Prostate gland (tissue), 2 donors: Measurements from ENCODE around the gene MORC2. TPM values are rescaled to one million over a fixed set of nuclear protein-coding genes. Genes with fewer than 3 reads are reported as not detected.

Experiments
- DNase-seq: peaks from one replicate; pipeline ENCODE4 v3.0.0-alpha.2; 2019; ENCODE audit warnings: low spot score
- H3K27ac ChIP-seq, 2 donors: fragments of 200-600 bp; sonication (generic); 2 replicates each; pipeline ENCODE4 v1.5.1; 2017 to 2019
- H3K27me3 ChIP-seq: fragments of 200-600 bp; sonication (generic); replicated peaks from 2 replicates; pipeline ENCODE4 v1.5.1; 2019; ENCODE audit not compliant: insufficient read depth
- H3K36me3 ChIP-seq, 2 donors: fragments of 200-600 bp; sonication (generic); 1 replicate in 1 of 2; 2 replicates in 1 of 2; pipeline versions ENCODE4 v1.5.1 to v1.8.1; 2017 to 2019
- H3K4me1 ChIP-seq: fragments of 200-600 bp; sonication (generic); replicated peaks from 2 replicates; pipeline ENCODE4 v1.5.1; 2019
- H3K4me3 ChIP-seq, 2 donors: fragments of 200-600 bp; sonication (generic); 2 replicates each; pipeline ENCODE4 v1.5.1; 2017 to 2019
- H3K9me3 ChIP-seq: fragments of 200-600 bp; sonication (generic); 2 replicates; pipeline ENCODE4 v1.5.1; 2017
- POLR2A ChIP-seq: fragments of 450-650 bp; IDR thresholded peaks from one replicate; pipeline ENCODE4 v1.6.1; 2016; ENCODE audit warnings: antibody characterized with exemption, mild to moderate bottlenecking
- POLR2AphosphoS5 ChIP-seq: sonication (generic); formaldehyde crosslinking; IDR thresholded peaks from one replicate; pipeline ENCODE4 v1.6.1; 2017; ENCODE audit warnings: antibody characterized with exemption
- WGBS: methylation state at CpG from one replicate; pipeline ENCODE4 v1.1.5; 2018; 5-methylcytosine and 5-hydroxymethylcytosine counted together
- intact Hi-C: fragments of 100-400 bp; cut with DNase I; formaldehyde crosslinking; loops from one replicate; pipeline ENCODE4 v1.14.2; 2022
- total RNA-seq, 2 donors: library from RNA; depleted of rRNA; stranded (reverse); fragments of >200 nt; gene quantifications; one replicate each; pipeline ENCODE4 v1.1.0, GENCODE V29; 2016
- TF ChIP-seq, protein P1 (sequence below), 4 experiments: fragments of 200-600 bp in 2 of 4; fragments of 450-650 bp in 2 of 4; sonication (generic) in 2 of 4; IDR thresholded peaks; 1 replicate in 3 of 4; 2 replicates in 1 of 4; pipeline ENCODE4 v1.5.1; 2016 to 2019; ENCODE audit warnings: antibody characterized with exemption in 4 of 4, mild to moderate bottlenecking in 2 of 4, moderate library complexity in 2 of 4

The MORC2 gene
- total RNA-seq, 2 donors from 2014 or later: 19.7 to 74.8 TPM

DNA sequence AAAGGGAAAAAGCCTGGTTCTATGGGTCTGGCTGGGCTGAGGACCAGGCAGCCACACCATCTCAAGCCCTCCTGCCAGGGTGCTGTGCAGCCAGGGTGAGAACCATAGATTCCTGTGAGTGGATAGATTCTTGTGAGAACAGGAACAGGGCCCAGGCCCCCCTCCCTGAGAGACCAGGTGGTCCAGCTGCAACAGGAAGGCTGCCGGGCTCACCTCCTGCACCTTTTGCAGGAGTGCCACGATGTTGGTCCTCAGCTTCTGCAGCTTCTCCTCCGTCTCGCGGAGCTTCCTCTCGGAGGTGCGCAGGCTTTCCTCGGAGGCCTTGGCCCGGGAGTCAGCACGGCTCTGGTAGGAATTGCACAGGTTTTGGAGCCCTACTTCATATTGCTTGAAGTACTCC is 40.8 kb downstream of the MORC2 start:
- intact Hi-C loops: no loop called here
- Histone ChIP-seq H3K27ac (no peak overlapping the region), H3K4me3 (no peak overlapping the region), H3K9me3 (no peaks in the 10 kb centered on the region), H3K4me1 (no peaks in the 10 kb centered on the region), H3K36me3 (peaks cover 18 to 25% of the 10 kb centered on the region in 2 donors), H3K27me3 (no peaks in the 10 kb centered on the region)
- TF ChIP-seq POLR2A (no peak), POLR2AphosphoS5 (no peak)
- TF ChIP-seq, protein P1, sequence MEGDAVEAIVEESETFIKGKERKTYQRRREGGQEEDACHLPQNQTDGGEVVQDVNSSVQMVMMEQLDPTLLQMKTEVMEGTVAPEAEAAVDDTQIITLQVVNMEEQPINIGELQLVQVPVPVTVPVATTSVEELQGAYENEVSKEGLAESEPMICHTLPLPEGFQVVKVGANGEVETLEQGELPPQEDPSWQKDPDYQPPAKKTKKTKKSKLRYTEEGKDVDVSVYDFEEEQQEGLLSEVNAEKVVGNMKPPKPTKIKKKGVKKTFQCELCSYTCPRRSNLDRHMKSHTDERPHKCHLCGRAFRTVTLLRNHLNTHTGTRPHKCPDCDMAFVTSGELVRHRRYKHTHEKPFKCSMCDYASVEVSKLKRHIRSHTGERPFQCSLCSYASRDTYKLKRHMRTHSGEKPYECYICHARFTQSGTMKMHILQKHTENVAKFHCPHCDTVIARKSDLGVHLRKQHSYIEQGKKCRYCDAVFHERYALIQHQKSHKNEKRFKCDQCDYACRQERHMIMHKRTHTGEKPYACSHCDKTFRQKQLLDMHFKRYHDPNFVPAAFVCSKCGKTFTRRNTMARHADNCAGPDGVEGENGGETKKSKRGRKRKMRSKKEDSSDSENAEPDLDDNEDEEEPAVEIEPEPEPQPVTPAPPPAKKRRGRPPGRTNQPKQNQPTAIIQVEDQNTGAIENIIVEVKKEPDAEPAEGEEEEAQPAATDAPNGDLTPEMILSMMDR (IDR thresholded peaks at IDR 0.05): no peak
- DNase-seq: no peak
- 96% methylated on average over 10 of the region's 10 CpGs for WGBS

DNA sequence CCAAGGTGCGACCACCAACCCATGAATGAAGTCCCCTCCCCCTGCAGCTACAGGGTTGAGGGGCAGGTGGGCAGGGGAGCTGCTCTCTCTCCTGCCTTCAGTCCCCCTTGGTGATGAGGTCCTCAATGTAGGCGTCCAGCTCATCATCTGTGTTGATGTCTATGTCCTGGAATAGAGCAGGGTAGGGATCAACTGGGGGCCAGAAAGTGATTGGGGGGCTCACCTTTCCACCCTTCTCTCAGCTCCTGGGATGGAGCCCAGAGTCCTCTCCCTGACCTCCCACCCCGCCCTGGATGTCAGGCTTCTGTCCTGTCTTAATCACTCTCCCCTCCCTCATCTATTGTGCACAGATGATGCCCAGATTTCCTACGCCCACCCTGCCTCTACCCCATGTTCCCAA is 41.9 kb downstream of the MORC2 start:
- peaks cover 12 to 14% of the 10 kb centered on the region in 2 donors for H3K36me3 ChIP-seq
- no peak for DNase-seq
- H3K27me3 ChIP-seq: no peaks in the 10 kb centered on the region
- TF ChIP-seq POLR2AphosphoS5 (no peak), POLR2A (no peak)
- TF ChIP-seq, protein P1 (IDR thresholded peaks at IDR 0.05): no peak
- H3K27ac ChIP-seq: no peak overlapping the region
- H3K4me1 ChIP-seq: no peaks in the 10 kb centered on the region
- H3K4me3 ChIP-seq: no peak overlapping the region
- intact Hi-C loops: no loop called here
- H3K9me3 ChIP-seq: no peaks in the 10 kb centered on the region
- 90% methylated on average over 4 of the region's 4 CpGs for WGBS

DNA sequence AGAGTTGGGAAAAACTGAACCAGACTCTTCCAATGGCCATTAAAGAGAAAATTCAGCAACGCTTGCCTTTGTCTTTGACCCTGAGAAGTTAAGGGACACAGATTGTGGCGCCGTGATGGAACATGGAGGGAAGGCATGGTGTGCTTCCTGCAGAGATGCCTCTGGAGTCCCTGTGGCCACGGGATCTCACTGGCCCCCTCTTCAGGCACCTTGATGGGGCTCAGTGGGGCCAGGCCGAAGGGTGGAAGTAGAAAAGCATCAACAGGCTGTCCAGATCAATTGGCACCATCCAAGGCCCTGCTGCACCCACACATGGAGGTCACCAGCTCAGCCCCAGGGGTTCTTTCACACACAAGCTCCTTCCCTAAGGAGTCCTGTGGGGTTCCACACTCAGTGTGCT is 42.9 kb downstream of the MORC2 start:
- Histone ChIP-seq H3K4me1 (no peaks in the 10 kb centered on the region), H3K36me3 (peaks cover 8 to 12% of the 10 kb centered on the region in 2 donors), H3K27ac (no peak overlapping the region), H3K9me3 (no peaks in the 10 kb centered on the region), H3K27me3 (no peaks in the 10 kb centered on the region), H3K4me3 (no peak overlapping the region)
- no peak for TF ChIP-seq POLR2AphosphoS5
- TF ChIP-seq, protein P1 (IDR thresholded peaks at IDR 0.05): no peak
- intact Hi-C loops: no loop called here
- no peak for DNase-seq
- WGBS: 84% methylated on average over 5 of the region's 5 CpGs

DNA sequence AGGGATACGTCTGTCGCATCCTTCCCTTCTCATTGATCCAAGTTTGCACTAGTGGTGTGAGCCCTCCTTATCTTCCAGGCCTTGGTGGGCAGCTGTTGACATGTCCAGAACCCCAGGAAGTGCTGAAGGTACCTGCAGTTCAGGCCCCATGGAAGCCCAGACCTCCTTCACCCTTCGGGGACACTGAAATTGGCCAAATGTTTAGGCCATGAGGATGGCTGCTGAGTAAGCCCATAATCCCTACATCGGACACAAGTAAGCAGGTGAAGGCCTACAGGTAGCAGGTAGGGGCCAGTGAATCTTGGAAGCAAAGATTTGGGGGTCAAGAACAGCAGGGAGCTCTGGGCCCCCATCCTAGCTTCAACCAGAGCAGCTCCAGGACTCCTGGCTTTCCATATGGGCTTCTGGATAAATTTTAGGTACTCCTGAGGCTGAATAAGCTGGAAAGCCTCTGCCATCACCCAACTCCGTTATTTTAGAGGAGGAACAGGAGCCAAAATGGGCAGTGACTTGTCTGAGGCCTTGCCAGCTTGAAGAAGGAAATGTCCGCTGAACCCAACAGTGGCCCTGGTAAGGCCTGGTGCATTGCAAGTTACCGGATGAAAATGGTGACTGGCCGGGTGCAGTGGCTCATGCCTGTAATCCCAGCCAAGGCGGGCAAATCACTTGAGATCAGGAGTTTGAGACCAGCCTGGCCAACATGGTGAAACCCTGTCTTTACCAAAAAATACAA is 45.2 kb downstream of the MORC2 start:
- Histone ChIP-seq H3K4me1 (no peaks in the 10 kb centered on the region), H3K9me3 (no peaks in the 10 kb centered on the region), H3K36me3 (peaks cover 8% of the 10 kb centered on the region in 2 donors), H3K4me3 (no peak overlapping the region), H3K27me3 (no peaks in the 10 kb centered on the region), H3K27ac (no peak overlapping the region)
- TF ChIP-seq POLR2AphosphoS5 (no peak), POLR2A (no peak)
- TF ChIP-seq, protein P1 (IDR thresholded peaks at IDR 0.05): no peak
- intact Hi-C loops: loop anchor here (5.0 kb wide), 1 partner anchor 161 kb away; no protein-coding TSS in a partner anchor
- 89% methylated on average over 9 of the region's 9 CpGs for WGBS
- no peak for DNase-seq

GRCh38 chr22:30922151-30922611 is 46.4 kb downstream of the MORC2 start:
- Histone ChIP-seq H3K27me3 (no peaks in the 10 kb centered on the region), H3K36me3 (no peaks in the 10 kb centered on the region), H3K27ac (no peak overlapping the region), H3K9me3 (no peaks in the 10 kb centered on the region), H3K4me1 (no peaks in the 10 kb centered on the region), H3K4me3 (peak overlapping the region; percentile 21 to 31)
- peak; percentile 33 for TF ChIP-seq POLR2AphosphoS5
- TF ChIP-seq POLR2A: no peak
- WGBS: 44% methylated on average over 34 of the region's 34 CpGs
- intact Hi-C loops: loop anchor here (5.0 kb wide), 1 partner anchor 160 kb away; no protein-coding TSS in a partner anchor
- DNase-seq: peak; percentile 32
